Measurements from ENCODE around the gene NPFFR1.

Gene NPFFR1

DNA sequence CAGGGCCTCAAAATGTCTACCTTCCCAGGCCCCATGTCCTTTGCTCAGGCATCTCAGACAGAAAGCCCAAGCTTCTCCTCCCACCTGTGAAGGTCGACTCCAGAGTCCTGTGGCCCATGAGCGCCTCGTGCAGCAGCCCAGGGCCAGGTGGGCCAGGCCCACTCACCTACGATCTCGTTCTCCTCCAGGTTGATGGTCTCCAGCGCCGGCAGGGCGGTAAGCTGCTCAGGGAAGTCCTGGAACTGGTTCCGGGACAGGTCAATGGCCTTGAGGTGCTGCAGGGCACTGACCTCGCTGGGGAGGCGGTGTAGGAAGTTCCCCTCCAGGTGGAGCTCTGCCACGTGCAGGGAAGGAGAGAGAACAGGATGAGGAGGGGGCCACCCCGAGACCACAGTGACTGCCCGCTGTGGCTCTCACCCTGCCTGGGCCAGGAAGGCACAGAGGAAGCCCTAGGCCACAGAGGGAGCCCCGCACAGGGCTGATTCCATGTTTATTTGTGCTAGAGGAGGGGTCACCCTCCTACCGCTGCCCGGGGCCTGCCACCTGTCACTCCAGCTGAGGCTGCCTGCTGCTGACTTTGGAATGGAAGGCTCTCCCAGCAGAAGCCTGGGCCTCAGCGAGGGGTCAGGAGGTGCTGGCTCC, 40.0 kb upstream of the NPFFR1 start:
- no peak overlapping the region for H3K4me3 ChIP-seq (replicated peaks; ENCODE audit: insufficient read depth, low read length)
- no peaks in the 10 kb centered on the region for H3K27me3 ChIP-seq (ENCODE audit: insufficient read depth, poor library complexity, severe bottlenecking)
- H3K27ac ChIP-seq (replicated peaks): no peak overlapping the region
- no peak for DNase-seq (ENCODE audit: low read depth in 1 of 2, low spot score in 1 of 2)
- no peak for TF ChIP-seq GABPA (IDR thresholded peaks at IDR 0.05; ENCODE audit: low read depth)
- TF ChIP-seq SPI1 (IDR thresholded peaks at IDR 0.05; ENCODE audit: borderline replicate concordance, low read depth): no peak
- TF ChIP-seq, protein P1, sequence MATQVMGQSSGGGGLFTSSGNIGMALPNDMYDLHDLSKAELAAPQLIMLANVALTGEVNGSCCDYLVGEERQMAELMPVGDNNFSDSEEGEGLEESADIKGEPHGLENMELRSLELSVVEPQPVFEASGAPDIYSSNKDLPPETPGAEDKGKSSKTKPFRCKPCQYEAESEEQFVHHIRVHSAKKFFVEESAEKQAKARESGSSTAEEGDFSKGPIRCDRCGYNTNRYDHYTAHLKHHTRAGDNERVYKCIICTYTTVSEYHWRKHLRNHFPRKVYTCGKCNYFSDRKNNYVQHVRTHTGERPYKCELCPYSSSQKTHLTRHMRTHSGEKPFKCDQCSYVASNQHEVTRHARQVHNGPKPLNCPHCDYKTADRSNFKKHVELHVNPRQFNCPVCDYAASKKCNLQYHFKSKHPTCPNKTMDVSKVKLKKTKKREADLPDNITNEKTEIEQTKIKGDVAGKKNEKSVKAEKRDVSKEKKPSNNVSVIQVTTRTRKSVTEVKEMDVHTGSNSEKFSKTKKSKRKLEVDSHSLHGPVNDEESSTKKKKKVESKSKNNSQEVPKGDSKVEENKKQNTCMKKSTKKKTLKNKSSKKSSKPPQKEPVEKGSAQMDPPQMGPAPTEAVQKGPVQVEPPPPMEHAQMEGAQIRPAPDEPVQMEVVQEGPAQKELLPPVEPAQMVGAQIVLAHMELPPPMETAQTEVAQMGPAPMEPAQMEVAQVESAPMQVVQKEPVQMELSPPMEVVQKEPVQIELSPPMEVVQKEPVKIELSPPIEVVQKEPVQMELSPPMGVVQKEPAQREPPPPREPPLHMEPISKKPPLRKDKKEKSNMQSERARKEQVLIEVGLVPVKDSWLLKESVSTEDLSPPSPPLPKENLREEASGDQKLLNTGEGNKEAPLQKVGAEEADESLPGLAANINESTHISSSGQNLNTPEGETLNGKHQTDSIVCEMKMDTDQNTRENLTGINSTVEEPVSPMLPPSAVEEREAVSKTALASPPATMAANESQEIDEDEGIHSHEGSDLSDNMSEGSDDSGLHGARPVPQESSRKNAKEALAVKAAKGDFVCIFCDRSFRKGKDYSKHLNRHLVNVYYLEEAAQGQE (IDR thresholded peaks at IDR 0.05; ENCODE audit: insufficient replicate concordance, low read depth): no peak
- TF ChIP-seq POLR2AphosphoS5 (IDR thresholded peaks at IDR 0.05; ENCODE audit: low read depth): no peak
- TF ChIP-seq, protein P2, sequence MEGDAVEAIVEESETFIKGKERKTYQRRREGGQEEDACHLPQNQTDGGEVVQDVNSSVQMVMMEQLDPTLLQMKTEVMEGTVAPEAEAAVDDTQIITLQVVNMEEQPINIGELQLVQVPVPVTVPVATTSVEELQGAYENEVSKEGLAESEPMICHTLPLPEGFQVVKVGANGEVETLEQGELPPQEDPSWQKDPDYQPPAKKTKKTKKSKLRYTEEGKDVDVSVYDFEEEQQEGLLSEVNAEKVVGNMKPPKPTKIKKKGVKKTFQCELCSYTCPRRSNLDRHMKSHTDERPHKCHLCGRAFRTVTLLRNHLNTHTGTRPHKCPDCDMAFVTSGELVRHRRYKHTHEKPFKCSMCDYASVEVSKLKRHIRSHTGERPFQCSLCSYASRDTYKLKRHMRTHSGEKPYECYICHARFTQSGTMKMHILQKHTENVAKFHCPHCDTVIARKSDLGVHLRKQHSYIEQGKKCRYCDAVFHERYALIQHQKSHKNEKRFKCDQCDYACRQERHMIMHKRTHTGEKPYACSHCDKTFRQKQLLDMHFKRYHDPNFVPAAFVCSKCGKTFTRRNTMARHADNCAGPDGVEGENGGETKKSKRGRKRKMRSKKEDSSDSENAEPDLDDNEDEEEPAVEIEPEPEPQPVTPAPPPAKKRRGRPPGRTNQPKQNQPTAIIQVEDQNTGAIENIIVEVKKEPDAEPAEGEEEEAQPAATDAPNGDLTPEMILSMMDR (IDR thresholded peaks at IDR 0.05; ENCODE audit: insufficient read depth, low read length): no peak

DNA sequence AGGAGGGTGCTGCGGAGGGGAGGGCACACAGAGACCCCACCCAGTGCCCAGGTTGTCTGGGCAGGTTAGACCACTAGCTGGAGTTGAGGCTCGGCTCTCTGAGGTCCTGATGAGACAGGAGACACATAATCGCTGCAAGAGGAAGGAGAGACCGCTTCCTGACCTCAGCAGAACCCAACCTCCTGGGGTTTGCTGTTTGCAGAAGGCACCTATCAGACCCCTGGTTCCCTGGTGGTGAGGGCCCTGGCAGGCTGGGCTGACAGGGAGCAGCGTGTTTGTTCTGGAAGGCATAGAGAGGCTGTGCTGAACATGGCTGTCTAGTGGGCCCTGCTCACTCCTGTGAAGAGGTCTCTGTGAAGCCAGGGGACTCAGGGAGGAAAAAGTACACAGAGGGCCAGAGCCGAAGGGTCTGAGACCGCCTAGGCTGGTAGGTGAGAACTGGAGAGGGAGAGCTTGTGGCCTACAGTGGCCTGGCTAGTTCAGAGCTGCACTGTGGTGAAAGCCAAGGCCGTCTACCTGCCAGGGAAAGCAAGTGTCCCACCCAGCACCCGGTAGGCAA, 39.4 kb upstream of the NPFFR1 start:
- no peak for DNase-seq (ENCODE audit: low read depth in 1 of 2, low spot score in 1 of 2)
- TF ChIP-seq, protein P1 (IDR thresholded peaks at IDR 0.05; ENCODE audit: insufficient replicate concordance, low read depth): no peak
- TF ChIP-seq, protein P2 (IDR thresholded peaks at IDR 0.05; ENCODE audit: insufficient read depth, low read length): no peak
- no peak for TF ChIP-seq SPI1 (IDR thresholded peaks at IDR 0.05; ENCODE audit: borderline replicate concordance, low read depth)
- no peak for TF ChIP-seq POLR2AphosphoS5 (IDR thresholded peaks at IDR 0.05; ENCODE audit: low read depth)
- TF ChIP-seq GABPA (IDR thresholded peaks at IDR 0.05; ENCODE audit: low read depth): no peak
- H3K4me3 ChIP-seq (replicated peaks; ENCODE audit: insufficient read depth, low read length): no peak overlapping the region
- no peak overlapping the region for H3K27ac ChIP-seq (replicated peaks)
- H3K27me3 ChIP-seq (ENCODE audit: insufficient read depth, poor library complexity, severe bottlenecking): no peaks in the 10 kb centered on the region

DNA sequence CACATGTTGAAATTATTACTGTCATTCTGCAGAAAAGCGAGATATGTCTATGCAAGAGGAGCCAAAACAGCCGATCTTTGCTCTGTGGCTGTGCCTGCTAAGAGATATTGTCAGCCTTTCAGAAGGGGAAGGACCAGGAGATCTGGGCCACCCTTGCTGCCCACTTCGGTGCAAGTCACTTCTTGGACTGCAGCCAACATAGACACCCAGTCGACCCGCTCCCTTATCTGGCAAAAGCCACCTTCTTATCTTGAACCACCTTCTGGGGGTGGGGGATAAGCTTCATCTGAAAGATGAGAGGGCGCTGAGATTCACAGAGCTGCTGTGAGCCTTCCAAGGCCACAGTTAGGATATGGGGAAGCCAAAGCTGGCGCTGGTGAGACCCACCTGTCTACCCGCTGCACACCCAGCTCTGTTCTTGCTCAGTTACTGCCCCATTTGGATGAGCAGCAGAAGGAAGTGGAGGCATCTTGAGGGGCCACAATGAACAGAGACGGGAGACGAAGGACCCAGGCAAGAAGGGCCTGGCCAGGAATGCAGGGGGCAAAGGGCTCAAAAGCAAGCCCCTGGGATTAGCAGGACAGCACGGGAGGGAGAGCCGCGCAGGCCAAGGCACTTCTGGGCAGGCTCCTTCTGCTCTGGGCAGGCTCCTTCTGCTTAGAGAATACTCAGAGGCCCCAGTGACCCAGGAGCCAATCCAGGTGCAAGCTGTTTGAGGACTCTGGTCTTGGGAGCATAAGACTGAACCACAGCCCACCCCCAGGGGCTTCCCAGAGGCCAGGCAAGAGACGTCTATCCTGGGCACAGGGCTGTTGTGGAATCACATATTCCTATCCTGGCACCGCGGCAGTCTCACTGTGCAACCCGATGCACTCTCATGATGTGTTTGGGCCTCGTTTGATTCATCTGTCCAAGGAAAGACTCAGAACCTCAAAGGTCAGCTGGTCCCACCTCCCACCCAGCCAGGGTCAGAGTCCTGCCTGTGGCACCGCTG, 38.4 kb upstream of the NPFFR1 start:
- TF ChIP-seq, protein P1 (IDR thresholded peaks at IDR 0.05; ENCODE audit: insufficient replicate concordance, low read depth): no peak
- no peak overlapping the region for H3K4me3 ChIP-seq (replicated peaks; ENCODE audit: insufficient read depth, low read length)
- DNase-seq (ENCODE audit: low read depth in 1 of 2, low spot score in 1 of 2): no peak
- no peaks in the 10 kb centered on the region for H3K27me3 ChIP-seq (ENCODE audit: insufficient read depth, poor library complexity, severe bottlenecking)
- H3K27ac ChIP-seq (replicated peaks): no peak overlapping the region
